Measurements from ENCODE around the gene MROH8.

The MROH8 gene

DNA sequence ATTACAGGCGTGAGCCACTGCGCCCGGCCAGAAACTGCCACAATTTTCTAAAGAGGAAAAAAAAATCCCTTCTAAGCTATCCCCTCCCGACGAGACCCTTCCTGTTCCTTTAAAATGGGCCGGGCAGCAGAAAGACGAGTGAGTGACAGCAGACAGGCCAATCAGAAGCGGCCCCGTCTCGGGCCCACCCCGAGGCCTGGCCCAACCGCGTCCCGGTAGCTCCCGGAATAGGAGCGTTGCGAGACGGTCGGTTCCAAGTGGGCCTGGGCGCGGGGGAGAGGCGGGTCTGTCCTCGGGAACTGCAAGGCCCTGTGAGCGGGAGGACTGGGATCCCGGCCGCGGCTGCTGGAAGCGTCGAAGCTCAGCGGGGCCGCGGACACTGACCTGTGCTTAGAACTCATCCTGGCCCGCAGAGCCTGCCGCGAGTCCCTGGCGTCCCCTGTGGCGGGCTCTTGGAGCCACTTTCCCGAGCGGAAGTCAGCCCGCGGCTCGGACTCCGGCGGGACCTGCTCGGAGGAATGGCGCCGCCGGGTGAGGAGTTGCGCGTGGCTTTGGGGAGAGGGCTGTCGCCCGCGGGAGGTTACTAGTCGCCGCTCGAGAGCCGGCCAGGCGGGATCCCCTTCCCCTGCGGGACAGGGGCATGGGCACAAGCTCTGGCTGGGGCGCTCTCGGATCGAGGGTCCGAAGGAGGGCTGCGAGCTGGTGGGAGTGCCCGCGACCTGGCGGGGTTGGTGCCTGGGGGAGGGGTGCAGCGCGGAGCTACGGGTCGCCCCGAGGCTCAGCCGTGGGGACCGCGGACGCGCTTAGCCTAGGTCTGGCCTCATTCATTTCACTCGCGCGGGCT, at the start of gene MROH8, which contains the start of gene RPN2:
Gene MROH8 (minus strand): TSS at position 710 of the 844 bp plus-strand sequence.
Gene RPN2 (plus strand): TSS at position 492 of the 844 bp plus-strand sequence. CDS start 27 bp downstream, at position 519.
- DNase-seq (ENCODE audit: low read depth), result peak; percentile 96
- TF ChIP-seq, protein P1, sequence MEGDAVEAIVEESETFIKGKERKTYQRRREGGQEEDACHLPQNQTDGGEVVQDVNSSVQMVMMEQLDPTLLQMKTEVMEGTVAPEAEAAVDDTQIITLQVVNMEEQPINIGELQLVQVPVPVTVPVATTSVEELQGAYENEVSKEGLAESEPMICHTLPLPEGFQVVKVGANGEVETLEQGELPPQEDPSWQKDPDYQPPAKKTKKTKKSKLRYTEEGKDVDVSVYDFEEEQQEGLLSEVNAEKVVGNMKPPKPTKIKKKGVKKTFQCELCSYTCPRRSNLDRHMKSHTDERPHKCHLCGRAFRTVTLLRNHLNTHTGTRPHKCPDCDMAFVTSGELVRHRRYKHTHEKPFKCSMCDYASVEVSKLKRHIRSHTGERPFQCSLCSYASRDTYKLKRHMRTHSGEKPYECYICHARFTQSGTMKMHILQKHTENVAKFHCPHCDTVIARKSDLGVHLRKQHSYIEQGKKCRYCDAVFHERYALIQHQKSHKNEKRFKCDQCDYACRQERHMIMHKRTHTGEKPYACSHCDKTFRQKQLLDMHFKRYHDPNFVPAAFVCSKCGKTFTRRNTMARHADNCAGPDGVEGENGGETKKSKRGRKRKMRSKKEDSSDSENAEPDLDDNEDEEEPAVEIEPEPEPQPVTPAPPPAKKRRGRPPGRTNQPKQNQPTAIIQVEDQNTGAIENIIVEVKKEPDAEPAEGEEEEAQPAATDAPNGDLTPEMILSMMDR (conservative IDR thresholded peaks at IDR 0.05; ENCODE audit: low read depth, low read length), result no peak
- H3K4me3 ChIP-seq (ENCODE audit: low read length), result peak within 1 kb of the TSS; percentile 82

DNA sequence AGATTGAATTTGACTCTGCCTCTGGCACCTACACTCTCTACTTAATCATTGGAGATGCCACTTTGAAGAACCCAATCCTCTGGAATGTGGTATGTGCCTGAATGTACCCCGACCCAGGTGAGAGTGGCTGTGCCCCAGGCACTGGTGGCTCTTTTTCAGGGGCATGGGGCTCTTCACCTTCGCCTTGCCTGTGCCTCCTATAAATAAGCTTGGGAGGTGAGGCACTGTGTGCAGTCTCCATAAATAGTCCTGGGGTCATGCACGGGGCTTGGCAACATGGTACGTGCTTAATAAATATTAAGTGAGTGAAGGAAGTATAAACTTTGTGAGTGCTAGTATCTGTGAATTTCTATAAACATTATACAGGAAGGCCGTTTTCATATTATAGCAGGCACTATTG, 49.3 kb upstream of the MROH8 start:
- TF ChIP-seq, protein P1 (conservative IDR thresholded peaks at IDR 0.05; ENCODE audit: low read depth, low read length), result no peak
- H3K4me3 ChIP-seq (ENCODE audit: low read length), result no peak overlapping the region
- DNase-seq (ENCODE audit: low read depth), result no peak

DNA sequence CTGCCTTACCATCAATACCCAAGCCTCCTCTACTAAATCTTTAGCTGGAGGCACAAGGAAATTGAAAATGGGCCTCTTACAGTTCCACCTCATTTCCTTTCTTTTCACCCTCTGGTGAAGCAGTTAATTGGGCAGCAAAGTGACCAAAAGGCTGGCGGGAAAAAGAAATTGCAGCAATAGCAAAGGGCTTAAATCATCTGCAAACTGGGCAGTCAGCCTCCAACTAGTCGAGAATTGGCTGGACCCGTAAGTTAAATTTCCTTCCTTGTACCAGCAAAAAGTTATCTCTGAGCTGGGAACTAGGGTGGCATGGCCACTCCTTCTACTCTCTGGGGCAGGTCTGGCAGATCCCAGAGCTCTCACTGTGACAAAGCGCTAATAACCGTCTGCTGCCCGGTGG, 48.7 kb upstream of the MROH8 start:
- no peak for DNase-seq (ENCODE audit: low read depth)
- TF ChIP-seq, protein P1 (conservative IDR thresholded peaks at IDR 0.05; ENCODE audit: low read depth, low read length), result no peak

DNA sequence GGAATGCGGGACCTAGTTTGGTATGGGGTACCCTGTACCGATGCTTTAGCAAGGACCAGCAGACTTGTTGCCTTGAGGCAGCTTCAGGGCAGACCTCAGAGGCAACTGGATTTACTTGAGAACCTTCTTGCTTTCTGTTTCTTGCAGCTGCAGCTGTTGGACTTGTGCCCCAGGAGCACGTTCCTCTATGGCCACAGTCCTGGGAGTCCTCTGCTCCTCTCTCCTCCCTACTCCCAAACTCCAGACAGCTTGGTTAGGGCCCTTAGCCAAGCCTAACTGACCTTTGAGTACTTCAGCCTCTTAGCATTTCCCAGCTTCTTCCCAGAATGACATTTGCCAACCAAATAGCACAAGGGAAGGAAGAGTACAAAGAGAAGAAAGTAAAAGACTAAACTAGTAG, 47.5 kb upstream of the MROH8 start:
- TF ChIP-seq, protein P1 (conservative IDR thresholded peaks at IDR 0.05; ENCODE audit: low read depth, low read length), result no peak
- no peak for DNase-seq (ENCODE audit: low read depth)
- H3K4me3 ChIP-seq (ENCODE audit: low read length), result no peak overlapping the region

More for the DNA sequence above, 48.7 kb upstream of the MROH8 start:
- no peak overlapping the region for H3K4me3 ChIP-seq (ENCODE audit: low read length)

DNA sequence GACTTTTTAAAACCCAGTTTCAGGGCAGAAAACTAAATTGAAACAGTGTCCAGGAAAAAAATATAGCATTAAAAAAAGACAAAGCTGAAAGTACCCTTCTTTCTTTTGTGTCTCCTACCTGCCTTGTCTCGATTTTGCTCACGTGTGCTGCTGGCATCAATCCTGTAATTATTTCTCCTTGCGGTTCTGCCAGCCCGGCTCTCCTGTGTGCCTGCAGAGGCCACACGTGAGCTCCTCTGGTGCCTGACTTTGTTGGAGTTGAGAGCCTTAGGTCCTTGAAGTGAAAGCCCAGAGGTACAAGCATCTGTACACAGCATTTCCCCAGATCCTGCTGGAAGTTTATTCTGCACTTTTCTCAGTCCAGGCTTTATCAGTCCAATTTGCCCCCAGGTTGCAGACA, 45.8 kb upstream of the MROH8 start:
- TF ChIP-seq, protein P1 (conservative IDR thresholded peaks at IDR 0.05; ENCODE audit: low read depth, low read length), result no peak
- H3K4me3 ChIP-seq (ENCODE audit: low read length), result no peak overlapping the region
- no peak for DNase-seq (ENCODE audit: low read depth)

DNA sequence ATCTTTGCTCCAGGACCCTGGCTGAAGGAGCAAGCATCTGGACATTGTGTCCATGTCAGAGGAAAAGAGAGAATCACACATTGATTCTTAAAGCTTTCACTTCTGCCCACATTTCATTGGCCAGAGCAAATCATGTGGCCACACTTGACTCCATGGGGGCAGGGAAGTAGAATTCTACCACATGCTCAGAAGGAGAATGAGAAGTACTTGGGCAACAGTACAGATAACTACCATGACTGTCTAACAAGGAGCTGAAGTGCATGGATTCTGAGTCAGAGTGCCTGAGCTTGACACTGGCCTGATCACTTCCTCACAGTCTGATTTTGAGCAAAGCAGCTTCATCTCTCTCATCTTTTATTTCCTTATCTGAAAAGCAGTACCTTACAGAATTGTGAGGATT, 43.7 kb upstream of the MROH8 start:
- DNase-seq (ENCODE audit: low read depth), result no peak
- H3K4me3 ChIP-seq (ENCODE audit: low read length), result no peak overlapping the region
- TF ChIP-seq, protein P1 (conservative IDR thresholded peaks at IDR 0.05; ENCODE audit: low read depth, low read length), result no peak

DNA sequence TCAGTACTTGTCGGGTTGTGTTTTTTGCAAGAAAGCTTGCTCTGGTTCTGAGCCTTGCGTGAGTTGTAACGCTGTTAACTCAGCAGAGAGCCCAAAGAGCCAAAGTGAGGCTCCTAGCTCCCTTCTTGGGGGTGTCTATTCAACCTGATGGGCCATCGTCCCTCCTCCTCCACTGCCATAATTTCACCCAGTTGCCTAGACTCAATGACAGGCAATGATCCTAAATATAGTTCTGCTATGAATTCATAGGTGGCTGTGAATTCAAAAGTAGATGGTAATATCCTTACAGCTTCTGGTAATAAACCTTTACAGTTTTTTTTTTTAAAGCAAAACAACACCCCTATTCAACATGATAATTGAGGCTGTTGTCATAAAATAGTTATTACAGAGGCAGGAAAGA, 42.7 kb upstream of the MROH8 start:
- TF ChIP-seq, protein P1 (conservative IDR thresholded peaks at IDR 0.05; ENCODE audit: low read depth, low read length), result no peak
- H3K4me3 ChIP-seq (ENCODE audit: low read length), result no peak overlapping the region
- DNase-seq (ENCODE audit: low read depth), result no peak
